Renal cortex interstitium (tissue), 11 donors: ENCODE data around the gene ISG15. TPM values are rescaled to one million over a fixed set of nuclear protein-coding genes. Genes with fewer than 3 reads are reported as not detected.
"Not testable (repeated sequence)": the region's sequence is repeated elsewhere in the genome, so short reads cannot be mapped to it uniquely, and the experiment has no call there.

Experiments used
- DNase-seq, 11 donors: peaks; one replicate each; pipeline ENCODE4 v3.0.0-alpha.2; 2013; ENCODE audit warnings: low read depth in 9 of 11, low spot score in 4 of 11; ENCODE audit errors: extremely low read depth in 1 of 11
- polyA plus RNA-seq, 3 donors: library from polyadenylated mRNA; unstranded; fragments of 120-200 nt; gene quantifications; one replicate each; pipeline ENCODE4 v1.2.1, GENCODE V29; 2013; ENCODE audit not compliant: insufficient read length in 3 of 3

The ISG15 gene
- polyA plus RNA-seq, 3 donors, result 9.0 to 21.7 (median 15.5) TPM

GRCh38 chr1:1049318-1050165 is 36.2 kb downstream of the ISG15 start:
- no peak for DNase-seq

GRCh38 chr1:1050577-1051052 is 37.3 kb downstream of the ISG15 start:
- DNase-seq, result no peak

- no peak for DNase-seq
Measured at GRCh38 chr1:1051127-1051810, 38.0 kb downstream of the ISG15 start.

GRCh38 chr1:1052003-1052840 is 38.9 kb downstream of the ISG15 start:
- DNase-seq, result no peak

- no peak for DNase-seq
Measured at GRCh38 chr1:1053022-1053421, 39.7 kb downstream of the ISG15 start.

GRCh38 chr1:1053682-1054081 is 40.4 kb downstream of the ISG15 start:
- DNase-seq, result no peak

GRCh38 chr1:1054099-1054700 is 40.9 kb downstream of the ISG15 start:
- no peak for DNase-seq

GRCh38 chr1:1054971-1055370 is 41.7 kb downstream of the ISG15 start:
- no peak for DNase-seq

- DNase-seq, result no peak
Measured at GRCh38 chr1:1055841-1056736, 42.8 kb downstream of the ISG15 start.

GRCh38 chr1:1057769-1058087 is 44.4 kb downstream of the ISG15 start:
- DNase-seq, result not testable (repeated sequence)

GRCh38 chr1:1058088-1058905 is 45.0 kb downstream of the ISG15 start:
- no peak for DNase-seq

GRCh38 chr1:1058921-1059493 is 45.7 kb downstream of the ISG15 start:
- no peak for DNase-seq

GRCh38 chr1:1059494-1060280 is 46.4 kb downstream of the ISG15 start:
- peak in 3 of 11 donors; percentile 63 to 76 (median 64) for DNase-seq

GRCh38 chr1:1060281-1061000 is 47.1 kb downstream of the ISG15 start:
- DNase-seq, result no peak

GRCh38 chr1:1061682-1062345 is 48.5 kb downstream of the ISG15 start:
- DNase-seq, result no peak
